Measurements from ENCODE around the gene SLC25A20.
"Not testable (repeated sequence)": the region's sequence is repeated elsewhere in the genome, so short reads cannot be mapped to it uniquely, and the experiment has no call there.

Gene SLC25A20

GRCh38 chr3:48845170-48845569 lies 53.5 kb downstream of the SLC25A20 start:
- DNase-seq (ENCODE audit: low spot score): peak; percentile 43

GRCh38 chr3:48837163-48837562 lies 61.5 kb downstream of the SLC25A20 start:
- DNase-seq (ENCODE audit: low spot score): peak; percentile 22

- DNase-seq (ENCODE audit: low spot score): no peak
These were observed 62.9 kb downstream of the SLC25A20 start for GRCh38 chr3:48835650-48836366.

GRCh38 chr3:48832684-48833083 lies 66.0 kb downstream of the SLC25A20 start:
- no peak for DNase-seq (ENCODE audit: low spot score)

- no peak for DNase-seq (ENCODE audit: low spot score)
These were observed 68.0 kb downstream of the SLC25A20 start for GRCh38 chr3:48830715-48831114.

DNA sequence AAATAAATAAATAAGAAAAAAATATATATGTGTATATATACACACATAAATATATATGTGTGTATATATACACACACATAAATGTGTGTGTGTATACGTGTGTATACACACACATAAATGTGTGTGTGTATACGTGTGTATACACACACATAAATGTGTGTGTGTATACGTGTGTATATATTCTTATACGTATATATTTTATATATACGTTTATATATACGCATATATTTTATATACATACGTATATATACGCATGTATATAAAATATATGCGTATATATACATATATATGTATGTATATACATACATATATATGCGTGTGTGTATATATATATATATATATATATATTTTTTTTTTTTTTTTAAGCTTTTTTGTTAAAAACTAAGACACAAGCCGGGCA lies 69.2 kb downstream of the SLC25A20 start:
- not testable (repeated sequence) for DNase-seq (ENCODE audit: low spot score)

DNA sequence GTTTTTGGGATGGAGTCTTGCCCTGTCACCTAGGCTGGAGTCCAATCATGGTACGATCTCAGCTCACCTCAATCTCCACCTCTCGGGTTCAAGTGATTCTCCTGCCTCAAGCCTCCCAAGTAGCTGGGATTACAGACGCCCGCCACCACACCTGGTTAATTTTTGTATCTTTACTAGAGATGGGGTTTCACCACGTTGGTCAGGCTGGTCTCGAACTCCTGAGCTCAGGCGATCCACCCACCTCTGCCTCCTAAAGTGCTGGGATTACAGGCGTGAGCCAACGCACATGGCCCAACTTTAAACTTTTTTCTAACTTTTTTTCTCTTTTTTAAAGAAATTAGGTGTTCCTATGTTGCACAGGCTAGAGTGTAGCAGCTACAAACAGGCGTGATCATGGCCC lies 70.8 kb downstream of the SLC25A20 start:
- DNase-seq (ENCODE audit: low spot score): not testable (repeated sequence)

DNA sequence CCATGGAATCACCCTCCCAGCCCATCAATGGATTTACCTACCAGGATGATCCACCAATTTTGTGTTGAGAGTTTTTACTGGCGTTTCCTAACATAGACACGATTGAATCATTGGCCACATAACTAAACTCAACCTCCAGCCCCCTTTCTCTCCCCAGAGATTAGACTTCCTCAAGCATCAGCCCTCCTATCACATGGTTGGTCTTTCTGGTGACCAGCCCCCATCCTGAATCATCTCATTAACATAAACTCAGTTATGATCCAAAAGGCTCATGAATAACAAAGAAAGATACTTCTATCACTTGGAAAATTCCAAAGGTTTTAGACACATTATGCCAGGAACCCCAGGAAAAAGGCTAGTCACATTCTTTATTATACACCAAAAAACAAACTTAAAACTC lies 72.2 kb downstream of the SLC25A20 start:
- no peak for DNase-seq (ENCODE audit: low spot score)

- DNase-seq (ENCODE audit: low spot score): no peak
These were observed 77.9 kb downstream of the SLC25A20 start for GRCh38 chr3:48820612-48821324.

DNA sequence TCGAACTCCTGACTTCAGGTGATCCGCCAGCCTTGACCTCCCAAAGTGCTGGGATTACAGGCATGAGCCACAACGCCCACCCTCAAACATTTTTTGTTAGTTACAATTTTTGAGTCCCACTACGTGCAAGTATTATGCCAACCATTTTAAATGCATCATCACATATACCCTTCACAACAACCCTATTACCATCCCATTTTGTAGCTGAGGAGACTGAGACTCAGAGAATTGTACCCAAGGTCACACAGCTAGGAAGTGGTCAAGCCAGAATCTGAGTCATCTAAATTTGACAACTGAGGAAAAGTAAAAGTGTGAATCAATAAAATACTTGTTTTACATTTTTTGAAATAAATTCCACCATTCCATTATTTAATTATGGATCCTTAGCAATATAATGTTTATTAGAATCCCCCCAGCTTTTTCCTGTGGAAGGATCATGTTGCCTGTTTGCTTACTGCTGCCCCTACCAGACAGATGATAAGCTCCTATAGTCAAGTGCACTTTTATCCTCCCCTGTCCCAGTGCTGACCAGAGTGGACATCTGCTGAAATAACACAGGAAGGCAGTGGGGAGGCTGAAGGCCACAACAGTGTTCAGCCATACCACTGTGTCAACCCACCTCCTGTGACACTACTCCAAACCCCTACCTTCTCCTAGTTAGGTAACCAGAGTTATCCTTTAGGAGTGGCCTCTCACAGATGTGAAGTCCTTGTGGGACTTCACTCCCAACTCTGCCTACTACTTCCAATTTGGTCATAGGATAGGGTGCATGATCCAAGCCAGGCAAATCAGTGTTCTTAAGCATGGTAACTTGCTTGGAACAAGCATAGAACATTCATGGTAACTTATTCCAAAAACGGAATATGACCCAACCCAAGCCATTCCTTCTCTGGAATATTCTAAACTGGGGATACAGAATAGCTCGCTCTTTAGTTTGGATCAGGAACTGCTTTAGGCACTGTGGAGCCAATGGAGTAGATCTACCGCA lies 79.2 kb downstream of the SLC25A20 start:
- DNase-seq (ENCODE audit: low spot score): no peak

DNA sequence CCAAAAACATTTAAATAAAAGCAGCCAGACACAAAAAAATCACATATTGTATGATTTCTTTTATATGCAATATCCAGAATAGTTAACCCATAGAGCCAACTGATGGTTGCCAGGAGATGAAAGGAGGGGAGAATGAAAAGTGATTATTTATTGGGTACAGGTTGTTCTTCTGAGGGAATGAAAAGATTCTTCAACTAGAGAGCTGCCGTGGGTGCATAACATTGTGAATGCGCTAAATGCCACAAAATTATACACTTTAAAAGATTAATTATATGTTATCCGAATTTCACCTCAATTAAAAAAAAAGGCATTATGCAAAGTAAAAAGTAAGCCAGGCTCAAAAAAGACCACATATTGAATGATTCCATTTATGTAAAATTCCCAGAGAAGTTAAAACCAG lies 87.2 kb downstream of the SLC25A20 start:
- no peak for DNase-seq (ENCODE audit: low spot score)
